ENCODE data around the gene NXPH3.

NXPH3 gene

DNA sequence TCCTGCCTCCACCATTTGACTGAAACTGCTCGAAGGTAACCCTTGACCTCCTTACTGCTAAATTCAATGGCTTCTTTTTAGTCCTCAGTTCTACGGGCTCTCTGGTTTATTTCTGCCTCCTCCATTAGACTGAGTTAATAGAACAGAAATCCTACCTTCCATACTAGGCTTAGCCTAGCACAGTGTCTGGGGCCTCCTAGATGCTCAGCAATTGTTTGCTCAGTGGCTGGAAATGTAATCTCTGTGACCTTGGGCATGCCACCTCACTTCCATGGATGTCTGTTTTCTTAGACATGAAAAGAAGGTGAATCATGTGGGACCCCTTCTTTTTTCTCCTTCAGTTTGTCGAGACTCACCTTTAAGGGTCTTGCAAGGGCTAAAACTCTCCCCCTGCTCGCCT, 19.7 kb downstream of the NXPH3 start:
- no peak for DNase-seq

- no peak for DNase-seq
Observed at GRCh38 chr17:49595980-49596379, 20.3 kb downstream of the NXPH3 start.

DNA sequence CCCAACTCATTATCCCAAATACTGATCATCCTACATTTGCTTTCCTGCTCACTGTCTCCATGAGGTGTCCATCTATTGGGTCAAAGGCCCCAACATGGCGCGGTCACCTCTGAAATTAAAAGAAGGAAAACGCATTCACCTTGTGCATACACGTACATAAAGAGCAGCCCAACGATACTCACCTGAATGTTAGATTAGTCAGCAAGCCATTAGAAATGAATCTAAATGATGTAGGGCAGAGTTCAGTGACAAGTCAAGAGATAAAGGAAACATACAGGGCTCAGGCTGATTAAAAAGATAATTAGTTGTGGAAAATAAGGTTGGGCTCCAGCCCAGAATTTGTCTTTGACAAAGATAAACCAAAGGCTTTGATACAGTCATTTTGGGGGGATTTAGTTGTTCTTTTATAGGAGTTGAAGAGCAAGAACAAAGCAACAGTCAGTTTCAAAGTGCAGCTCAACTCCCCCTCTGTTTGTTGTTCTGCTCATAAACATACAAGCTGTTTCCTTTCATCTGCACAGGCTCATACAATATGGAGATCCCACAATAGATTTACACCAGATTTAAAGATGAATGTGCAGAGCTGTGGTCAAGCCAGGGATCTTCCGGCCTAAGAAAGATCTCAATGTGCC, 21.1 kb downstream of the NXPH3 start:
- no peak for DNase-seq

DNA sequence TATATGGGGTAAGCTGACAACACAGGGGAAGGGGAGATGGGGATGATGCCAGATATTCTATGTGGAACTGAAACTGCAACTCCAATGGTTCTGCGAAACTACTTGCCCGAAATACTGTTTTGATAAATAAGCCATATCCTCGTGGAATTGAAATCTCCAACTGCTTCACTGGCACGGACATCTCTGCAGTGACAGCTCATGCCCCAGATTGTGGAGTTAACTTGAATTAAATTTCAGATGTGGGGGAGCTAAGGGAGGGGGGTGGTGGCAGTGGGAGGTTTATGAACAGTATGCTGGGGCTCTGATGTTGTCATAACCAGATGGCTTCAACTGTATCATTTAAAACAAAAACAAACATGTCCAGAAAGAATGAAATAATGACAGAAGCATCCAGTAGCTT, 21.8 kb downstream of the NXPH3 start:
- DNase-seq = no peak

DNA sequence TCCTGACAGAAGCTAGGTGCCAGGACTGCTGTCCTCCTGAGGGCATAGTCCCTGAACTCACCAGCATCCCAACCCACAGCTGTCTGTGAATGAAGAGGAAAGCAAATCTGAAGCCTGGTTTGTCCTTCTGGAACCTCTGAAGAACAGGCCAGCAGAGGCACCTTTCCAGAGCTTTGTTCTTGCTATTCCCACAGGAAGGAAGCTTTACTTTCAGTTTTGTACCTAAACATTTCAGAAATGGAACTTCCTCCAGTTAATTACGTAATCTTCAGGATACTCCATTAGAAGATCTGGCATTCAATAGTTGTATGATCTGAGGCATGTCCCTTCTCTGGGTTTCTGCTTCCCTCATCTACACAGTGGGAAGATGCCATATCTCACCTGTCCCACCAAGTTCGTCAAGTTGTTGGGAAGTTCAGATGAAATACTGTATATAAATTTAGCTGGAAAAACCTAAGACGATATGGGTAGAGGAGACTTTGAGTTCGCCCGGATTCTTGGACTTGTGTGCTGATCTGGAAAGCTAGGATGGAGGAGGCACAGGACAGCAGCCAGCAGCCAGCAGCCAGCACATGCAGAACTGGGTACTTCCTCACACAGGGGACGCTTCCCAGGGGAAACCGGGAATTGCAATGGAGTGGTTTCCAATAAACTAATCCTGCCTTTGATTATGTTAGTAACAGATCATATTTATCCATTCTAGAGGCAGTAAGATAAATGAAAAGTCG, 22.4 kb downstream of the NXPH3 start:
- no peak for DNase-seq

- DNase-seq = no peak
Observed at GRCh38 chr17:49598918-49599317, 23.2 kb downstream of the NXPH3 start.

- no peak for DNase-seq
Observed at GRCh38 chr17:49600949-49601348, 25.3 kb downstream of the NXPH3 start.

- DNase-seq = no peak
Observed at GRCh38 chr17:49602783-49603182, 27.1 kb downstream of the NXPH3 start.

GRCh38 chr17:49603238-49603637, 27.6 kb downstream of the NXPH3 start:
- DNase-seq = no peak

DNA sequence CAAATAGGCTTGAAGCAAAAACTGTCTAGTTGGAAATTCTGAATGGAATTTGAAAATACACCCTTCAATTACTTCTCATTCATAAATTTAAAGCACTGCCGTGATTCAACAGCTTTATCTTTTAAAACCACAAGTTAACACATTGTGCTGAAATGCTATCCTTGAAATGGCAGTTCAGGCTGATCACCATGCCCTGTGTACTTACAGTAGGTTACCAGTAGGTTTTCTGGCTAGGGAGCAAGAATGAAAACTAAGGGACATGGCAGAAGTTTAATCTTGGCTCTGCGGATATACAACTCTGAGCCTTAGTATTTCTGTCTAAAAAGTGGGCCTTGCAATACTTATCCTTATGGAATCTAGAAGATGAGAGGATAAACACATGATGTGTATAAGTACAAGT, 28.0 kb downstream of the NXPH3 start:
- no peak for DNase-seq

DNA sequence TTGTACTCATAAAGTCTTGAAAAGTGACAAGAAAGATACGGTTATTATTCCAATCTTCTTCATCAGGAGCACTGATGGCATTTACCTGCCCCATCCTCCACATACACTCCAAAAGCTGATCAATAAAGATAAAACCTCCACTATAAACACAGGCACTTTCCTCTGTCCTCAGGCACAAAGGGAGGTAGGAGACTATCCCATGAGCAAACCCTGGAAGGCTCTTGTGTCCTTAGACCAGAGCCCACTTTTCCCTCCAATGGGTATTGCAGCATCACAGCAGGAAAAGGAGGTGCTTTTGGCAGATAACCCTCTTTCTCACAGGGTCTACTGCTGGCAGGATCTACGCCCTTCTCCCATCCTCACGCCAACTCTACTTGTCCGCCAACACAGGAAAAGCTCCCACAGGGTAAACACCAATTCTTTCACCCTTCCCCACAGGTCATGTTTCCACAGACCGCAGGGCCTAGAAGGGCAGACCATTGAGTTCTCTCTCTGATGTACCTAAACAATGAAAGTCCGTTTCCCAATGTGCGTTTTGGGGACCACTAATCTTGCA, 28.7 kb downstream of the NXPH3 start:
- no peak for DNase-seq

GRCh38 chr17:49610883-49611584, 35.4 kb downstream of the NXPH3 start:
- DNase-seq = no peak

DNA sequence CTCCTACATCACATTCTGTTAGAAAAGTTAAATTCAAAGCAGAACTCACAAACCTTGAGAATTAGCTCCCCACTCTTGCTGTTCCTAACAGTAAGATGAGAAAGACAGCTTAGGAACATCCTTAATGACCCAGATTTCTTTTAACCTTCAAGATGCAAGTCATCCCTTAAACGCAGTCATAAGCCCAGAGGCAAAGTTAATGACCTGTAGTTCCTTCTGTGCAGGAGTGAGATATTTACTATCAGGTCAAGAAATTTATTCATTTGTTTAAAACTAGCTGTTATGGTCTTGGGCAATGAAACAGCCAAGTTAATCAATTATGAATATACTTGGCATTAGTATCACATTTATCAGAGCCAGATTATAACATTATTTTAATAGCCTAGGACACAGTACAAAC, 37.1 kb downstream of the NXPH3 start:
- DNase-seq = no peak

DNA sequence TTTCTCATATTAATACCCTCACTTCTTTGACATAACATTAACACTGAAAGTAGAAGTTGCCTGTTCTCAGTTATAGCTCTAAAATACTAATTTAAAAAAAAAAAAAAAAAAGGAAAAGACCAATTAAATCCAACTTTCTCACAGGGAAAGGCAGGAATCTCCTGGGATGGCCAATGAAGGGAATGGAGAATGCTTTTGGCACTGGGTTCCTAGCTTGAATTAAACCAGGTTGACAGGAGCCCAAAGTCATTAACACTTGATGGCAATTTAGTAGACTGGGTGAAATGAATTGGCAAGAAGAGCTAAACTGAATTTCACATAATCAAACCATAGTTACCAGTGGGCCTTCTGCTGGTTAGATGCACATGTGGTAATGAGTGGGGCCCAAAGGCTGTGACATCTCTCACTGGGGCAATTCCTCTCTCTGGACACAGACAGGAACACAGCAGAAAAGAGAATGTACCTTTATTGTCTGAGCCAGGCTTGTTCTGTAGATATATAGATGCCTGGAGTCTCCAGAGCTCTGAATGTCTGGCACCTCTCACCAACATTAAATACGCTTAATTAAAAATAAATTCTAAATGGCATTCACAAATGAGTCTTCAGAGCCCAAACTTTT, 37.6 kb downstream of the NXPH3 start:
- DNase-seq = no peak

- no peak for DNase-seq
Observed at GRCh38 chr17:49616086-49616485, 40.4 kb downstream of the NXPH3 start.

DNA sequence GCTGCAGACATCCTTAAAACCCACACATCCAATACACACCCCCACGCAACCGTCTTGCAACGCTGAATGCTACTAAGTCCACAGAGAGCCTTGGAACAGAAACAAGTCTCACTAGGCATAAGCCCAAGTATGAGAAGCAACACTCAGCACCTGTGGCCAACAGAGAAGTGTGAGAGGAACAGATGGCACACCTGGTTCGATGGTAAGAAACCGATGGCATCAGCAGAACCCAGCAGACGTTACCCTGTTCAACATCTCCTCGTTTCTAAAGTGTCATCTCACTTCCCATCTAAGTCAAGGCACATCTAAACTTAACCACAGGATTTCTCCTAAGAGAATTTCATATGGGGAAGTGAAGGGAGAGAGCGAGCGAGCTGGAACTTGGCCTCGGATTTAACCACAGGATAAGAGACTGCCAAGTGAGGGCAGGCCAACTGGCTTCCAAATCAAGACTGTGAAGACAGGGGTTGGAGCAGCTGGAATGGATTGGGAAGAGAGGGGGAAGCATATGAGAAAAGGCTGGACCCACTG, 41.0 kb downstream of the NXPH3 start:
- no peak for DNase-seq

GRCh38 chr17:49618028-49618611, 42.4 kb downstream of the NXPH3 start:
- DNase-seq = no peak

GRCh38 chr17:49621420-49621819, 45.7 kb downstream of the NXPH3 start:
- no peak for DNase-seq

- no peak for DNase-seq
Observed at GRCh38 chr17:49621946-49622529, 46.4 kb downstream of the NXPH3 start.

DNA sequence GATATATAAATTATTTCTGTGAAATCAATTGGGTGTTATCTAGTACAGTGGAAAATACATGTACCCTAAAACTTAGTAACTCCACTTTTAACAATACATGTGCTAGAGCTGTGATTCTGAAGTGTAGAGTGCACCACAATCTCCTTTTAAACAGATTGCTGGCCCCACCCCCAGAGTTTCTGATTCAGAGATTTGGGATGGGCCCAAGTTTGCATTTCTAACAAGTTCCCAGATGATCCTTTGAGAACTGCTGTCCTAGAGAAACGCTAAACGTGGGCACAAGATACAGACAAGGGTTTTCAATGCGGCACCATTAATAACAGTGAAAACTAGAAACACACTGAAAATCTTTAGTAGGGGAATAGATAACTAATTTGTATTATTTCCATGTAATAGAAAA, 49.2 kb downstream of the NXPH3 start:
- DNase-seq = no peak

DNA sequence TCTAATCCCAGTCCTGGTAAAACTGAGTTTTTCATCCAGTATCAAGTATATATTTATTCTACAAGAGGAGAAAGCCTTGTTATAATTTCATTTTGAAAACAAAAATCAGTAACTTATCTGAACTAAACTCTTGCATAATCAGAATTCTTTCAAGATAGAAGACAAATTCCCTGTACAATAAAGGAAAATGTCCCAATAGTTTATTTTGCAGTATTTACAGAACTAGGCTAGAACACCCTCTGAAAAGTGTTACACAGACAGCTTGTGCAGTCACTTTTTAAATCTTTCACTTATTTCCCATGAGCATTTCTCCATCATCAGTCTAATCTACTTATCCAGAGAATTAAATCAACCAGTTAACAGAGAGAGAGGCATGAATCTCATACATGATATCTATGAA, 53.8 kb downstream of the NXPH3 start:
- no peak for DNase-seq

DNA sequence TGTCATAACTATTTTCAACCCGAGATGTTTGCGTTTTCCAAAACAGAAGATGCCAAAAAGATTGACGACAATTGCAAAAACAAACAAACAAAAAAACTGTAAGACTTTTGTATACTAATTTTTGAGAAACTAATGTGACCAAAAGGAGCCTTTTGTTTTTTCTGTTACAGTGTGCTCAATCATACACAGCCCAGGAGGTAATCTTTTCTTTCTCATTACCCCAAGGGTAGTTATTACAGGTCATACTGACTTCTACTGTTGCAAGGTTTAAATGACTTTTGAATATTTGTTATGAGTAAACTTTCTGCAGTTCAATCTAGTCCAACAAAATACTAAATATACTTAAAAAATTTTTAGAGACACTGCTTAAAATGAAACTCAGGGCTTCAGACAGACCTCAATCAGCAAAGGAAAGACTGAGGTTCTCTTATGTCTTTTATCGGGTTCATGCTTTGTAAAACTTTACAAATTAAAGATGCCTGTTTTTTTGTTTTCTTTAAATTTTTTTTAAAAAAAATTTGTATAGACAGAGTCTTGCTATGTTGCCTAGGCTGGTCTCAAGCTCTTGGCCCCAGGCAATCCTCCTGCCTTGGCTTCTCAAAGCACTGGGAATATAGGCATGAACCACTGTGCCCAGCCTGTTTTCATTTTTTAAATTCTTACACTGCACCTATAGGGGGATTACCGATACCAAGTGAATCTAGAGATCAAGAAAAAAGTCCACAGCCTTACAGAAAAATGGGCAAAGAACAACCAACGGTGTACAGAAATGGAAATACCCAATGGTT, 54.6 kb downstream of the NXPH3 start:
- no peak for DNase-seq

Measured in activated CD4-positive, alpha-beta T cell treated with anti-CD3 and anti-CD28 coated beads for 4 hours (primary cell).